Activated CD4-positive, alpha-beta T cell treated with anti-CD3 and anti-CD28 coated beads for 24 hours (primary cell): ENCODE data around the gene CYS1.
A peak's percentile ranks its signal among the peaks of the same experiment; 100 is the strongest.
"Not testable (repeated sequence)": the region's sequence is repeated elsewhere in the genome, so short reads cannot be mapped to it uniquely, and the experiment has no call there.

Experiments used
- DNase-seq, 2 donors: peaks; one replicate each; pipeline ENCODE4 v3.0.0-alpha.2; 2020; ENCODE audit warnings: low read depth in 2 of 2

Gene CYS1, protein sequence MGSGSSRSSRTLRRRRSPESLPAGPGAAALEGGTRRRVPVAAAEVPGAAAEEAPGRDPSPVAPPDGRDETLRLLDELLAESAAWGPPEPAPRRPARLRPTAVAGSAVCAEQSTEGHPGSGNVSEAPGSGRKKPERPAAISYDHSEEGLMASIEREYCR

GRCh38 chr2:10079870-10080535 lies at the start of gene CYS1:
Gene CYS1, minus strand, starts transcription at chr2:10080411. Its CDS starts 188 bp downstream, at chr2:10080223.
- no peak for DNase-seq

- no peak for DNase-seq
Observed at GRCh38 chr2:10129490-10129889, 49.3 kb upstream of the CYS1 start.

GRCh38 chr2:10128420-10128819 lies 48.2 kb upstream of the CYS1 start:
- no peak for DNase-seq

- no peak for DNase-seq
Observed at GRCh38 chr2:10126632-10127026, 46.4 kb upstream of the CYS1 start.

GRCh38 chr2:10125842-10126631 lies 45.8 kb upstream of the CYS1 start:
- no peak for DNase-seq

DNA sequence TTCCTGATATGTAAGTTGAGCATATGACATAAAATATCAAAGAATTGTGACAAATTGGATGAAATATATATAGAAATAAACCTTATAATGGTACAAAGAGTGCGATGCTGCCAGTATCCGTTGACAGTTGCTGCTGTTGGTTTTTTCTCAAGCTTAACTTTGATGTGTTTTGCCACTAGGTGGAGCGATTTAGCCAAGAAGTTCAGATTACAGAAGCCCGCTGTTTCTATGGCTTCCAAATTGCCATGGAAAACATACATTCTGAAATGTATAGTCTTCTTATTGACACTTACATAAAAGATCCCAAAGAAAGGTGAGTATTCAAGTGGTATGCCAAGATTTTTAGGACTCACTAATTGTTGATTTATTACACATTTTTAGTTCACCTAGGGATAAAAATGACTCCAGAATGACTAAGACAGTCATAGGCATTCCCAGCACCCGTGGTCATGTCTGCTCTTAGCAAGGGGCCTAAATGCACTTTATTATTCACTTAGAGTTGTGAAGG lies 44.4 kb upstream of the CYS1 start:
- DNase-seq: peak in 1 of 2 donors; percentile 38

GRCh38 chr2:10123281-10123680 lies 43.1 kb upstream of the CYS1 start:
- DNase-seq: no peak

GRCh38 chr2:10122500-10123280 lies 42.5 kb upstream of the CYS1 start, which contains the start of gene RRM2:
Gene RRM2, plus strand, starts transcription at chr2:10122739. Its CDS starts 60 bp downstream, at chr2:10122799.
- peak; percentile 81 to 94 for DNase-seq

DNA sequence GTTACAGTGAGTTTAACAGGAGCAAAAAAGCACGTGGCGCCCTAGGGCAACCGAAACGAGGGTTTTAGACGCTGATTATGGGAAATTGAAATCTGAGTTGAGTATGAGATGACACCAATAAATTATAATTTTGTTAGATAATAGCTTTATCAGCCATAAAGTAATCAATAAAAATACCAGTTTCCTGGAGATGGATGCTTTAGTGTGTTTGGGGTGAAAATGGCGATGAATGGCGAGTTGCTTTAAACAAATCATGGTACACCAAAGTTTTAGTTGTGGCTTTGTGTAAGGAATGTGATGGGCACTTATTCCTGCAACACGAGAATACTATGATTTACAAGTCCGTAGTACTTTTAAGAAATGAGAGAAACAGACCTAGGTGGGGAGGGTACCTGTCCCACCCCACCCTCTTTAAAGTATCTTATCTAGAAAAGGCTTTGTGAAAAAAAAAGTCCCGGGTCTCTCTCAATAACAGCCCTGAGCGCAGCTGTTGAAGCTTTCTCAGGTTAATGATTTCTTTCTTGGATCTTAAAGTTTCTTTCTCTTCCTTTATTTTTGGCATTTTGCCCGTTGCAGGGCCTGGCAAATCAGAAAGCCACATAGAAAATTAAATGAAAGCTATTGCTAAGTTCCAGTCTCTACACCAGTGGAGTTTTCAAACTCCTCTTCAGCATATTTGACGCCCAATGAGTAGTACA lies 40.8 kb upstream of the CYS1 start:
- DNase-seq: no peak

- DNase-seq: peak; percentile 91 to 98
Observed at GRCh38 chr2:10120158-10120876, 40.1 kb upstream of the CYS1 start.

- no peak for DNase-seq
Observed at GRCh38 chr2:10119601-10120157, 39.5 kb upstream of the CYS1 start.

- DNase-seq: no peak
Observed at GRCh38 chr2:10119027-10119325, 38.8 kb upstream of the CYS1 start.

DNA sequence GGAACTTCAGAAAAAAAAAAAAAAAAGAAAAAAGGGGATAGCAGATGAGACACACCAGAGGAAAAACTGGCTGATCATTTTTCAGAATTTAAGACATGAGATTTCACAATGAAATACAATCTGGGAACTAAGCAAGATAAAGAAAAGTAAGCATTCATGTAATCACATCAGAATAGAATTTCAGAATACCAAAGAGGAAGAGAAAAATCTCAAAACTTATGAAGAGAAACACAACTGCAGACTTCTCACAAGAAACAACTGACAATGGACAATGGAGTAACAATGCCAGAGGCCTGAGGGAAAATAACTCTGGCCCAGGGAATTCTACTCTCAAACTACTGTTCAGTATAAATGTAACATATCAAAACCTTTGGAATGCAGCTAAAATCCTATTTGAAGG lies 29.1 kb upstream of the CYS1 start:
- no peak for DNase-seq

DNA sequence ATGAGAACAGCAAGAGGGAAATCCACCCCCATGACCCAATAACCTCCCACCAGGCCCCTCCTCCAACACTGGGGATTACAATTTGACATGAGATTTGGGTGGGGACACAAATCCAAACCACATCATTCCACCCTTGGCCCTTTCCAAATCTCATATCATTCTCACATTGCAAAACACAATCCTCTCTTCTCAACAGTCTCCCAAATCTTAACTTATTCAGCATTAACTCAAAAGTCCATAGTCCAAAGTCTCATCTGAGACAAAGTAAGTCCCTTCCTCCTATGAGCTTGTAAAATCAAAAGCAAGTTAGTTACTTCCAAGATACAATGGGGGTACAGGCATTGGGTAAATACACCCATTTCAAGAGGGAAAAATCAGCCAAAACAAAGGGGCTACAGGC lies 24.7 kb upstream of the CYS1 start:
- not testable (repeated sequence) for DNase-seq

GRCh38 chr2:10103179-10103578 lies 23.0 kb upstream of the CYS1 start:
- no peak for DNase-seq

DNA sequence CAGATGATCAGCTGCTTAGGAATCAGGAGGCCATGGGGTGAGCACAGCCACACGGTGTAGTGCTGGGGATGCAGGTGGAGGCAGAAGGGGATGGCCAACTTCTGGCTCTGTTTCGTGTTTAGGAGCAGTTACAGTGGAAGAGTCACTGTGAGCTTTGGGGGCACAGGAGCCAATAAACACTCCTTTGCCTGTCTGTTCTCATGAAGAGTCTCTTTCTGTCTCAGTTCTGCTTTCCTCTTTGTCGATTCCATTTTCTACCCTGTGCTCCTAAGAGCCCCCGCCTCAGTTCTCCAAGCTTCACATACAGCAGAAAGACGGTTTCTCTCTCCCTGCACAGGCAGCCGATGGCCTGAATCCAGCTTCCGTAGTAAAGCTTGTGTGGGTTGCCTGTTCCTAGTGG lies 21.3 kb upstream of the CYS1 start:
- DNase-seq: no peak

DNA sequence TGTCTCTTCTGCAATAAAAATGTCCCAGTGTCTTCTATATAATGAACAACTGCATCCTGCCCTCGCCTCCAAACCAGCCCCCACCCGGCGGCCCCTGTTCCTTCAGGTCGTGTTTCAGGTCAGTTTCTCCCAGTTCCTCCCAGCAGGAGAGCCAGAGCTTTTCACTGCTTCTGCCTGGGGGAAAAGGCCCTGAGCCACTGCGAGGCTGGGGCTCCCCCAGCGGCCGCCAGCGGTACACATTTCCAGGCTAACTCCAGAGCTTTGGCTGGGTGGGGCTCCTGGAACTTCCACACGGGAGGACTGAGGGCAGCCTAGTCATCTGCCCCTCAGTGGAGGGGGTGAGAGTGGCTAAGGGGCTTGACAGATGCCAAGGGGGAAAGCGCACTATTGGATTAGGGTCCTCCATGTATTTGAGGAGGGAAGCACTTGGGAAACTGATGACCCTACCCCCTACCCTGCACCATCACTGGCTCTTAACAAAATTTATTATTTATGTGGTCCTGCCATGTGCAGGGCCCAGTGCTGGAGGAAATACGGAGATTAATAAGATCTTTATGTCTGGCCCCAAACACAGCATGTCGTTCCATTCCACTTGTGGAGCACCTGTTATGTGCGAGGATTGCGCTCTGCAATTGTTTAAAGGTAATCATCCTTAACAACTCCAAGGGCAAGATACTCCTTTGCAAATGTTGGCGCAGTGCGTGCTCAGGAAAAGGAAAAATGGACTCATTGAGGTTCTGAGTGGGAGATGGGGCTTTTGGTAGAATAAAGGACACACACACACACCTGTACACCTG lies 17.3 kb upstream of the CYS1 start:
- DNase-seq: no peak

GRCh38 chr2:10096641-10097040 lies 16.4 kb upstream of the CYS1 start:
- DNase-seq: no peak

DNA sequence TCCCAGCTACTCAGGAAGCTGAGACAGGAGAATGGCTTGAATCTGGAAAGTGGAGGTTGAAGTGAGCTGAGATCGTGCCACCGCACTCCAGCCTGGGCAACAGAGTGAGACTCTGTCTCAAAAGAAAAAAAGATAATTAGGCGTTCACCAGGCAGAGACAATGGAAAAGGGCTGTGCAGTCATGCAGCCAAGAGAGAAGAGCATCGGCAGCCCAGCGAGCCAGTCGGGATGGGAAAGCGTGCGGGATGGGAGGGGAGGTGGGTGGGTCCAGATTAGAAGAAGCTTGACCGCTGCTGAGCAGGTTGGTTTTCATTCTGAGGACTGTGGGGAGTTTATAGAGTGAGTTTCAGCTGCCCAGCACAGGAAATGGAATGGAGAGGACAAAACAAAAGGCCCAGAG lies 15.0 kb upstream of the CYS1 start:
- no peak for DNase-seq
